ENCODE results near the gene ITGAL. TPM values are rescaled to one million over a fixed set of nuclear protein-coding genes. Genes with fewer than 3 reads are reported as not detected.

The ITGAL gene
- total and polyA plus RNA-seq, 2 of the 13 experiments (the other 11 are each of a cell fraction or from before 2014, with no cell fraction given): 0.86 to 1.2 TPM

DNA sequence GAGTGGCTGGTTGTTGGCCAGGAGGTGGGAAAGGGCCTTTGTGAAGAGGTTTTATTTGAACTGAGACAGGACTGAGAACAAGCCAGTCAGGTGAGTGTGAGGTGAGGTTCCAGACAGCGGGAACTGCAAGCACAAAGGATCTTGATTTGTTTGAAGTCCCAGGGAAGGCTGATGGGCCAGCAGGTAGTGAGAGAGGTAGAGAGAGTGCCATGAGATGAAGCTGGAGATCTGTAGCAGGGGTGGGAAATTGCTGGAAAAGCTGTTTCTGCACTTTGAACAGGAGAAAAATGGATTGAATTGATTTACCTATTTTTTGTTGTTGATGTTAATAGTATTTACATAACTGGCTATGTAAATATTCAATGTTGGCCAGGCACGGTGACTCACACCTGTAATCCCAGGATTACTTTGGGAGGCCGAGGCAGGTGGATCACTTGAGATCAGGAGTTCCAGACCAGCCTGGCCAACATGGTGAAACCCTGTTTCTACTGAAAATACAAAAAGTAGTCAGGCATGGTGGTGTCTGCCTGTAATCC is 35.0 kb upstream of the ITGAL start (continued):
- TF ChIP-seq PRMT3 (CRISPR knock-in tag; IDR thresholded peaks at IDR 0.05; ENCODE audit: borderline replicate concordance, low read depth) (no peak), ZMAT5 (CRISPR knock-in tag; IDR thresholded peaks at IDR 0.05; ENCODE audit: borderline replicate concordance, low read depth) (no peak), JUNB (CRISPR knock-in tag; IDR thresholded peaks at IDR 0.05; ENCODE audit: borderline replicate concordance) (peak; percentile 91; the same call in 1 of the 2 replicates), EEA1 (CRISPR knock-in tag; IDR thresholded peaks at IDR 0.05; ENCODE audit: borderline replicate concordance) (peak; percentile 68; the same call in 1 of the 2 replicates), ZSCAN29 (CRISPR knock-in tag; conservative IDR thresholded peaks at IDR 0.05) (peak; percentile 57; the same call in 1 of the 2 replicates), SALL1 (CRISPR knock-in tag; IDR thresholded peaks at IDR 0.05) (peak; percentile 97), MED1 (CRISPR knock-in tag; IDR thresholded peaks at IDR 0.05) (peak; percentile 28), ZNF383 (CRISPR knock-in tag; IDR thresholded peaks at IDR 0.05; ENCODE audit: borderline replicate concordance) (0 out of 2 replicates have a peak, but pooled peaks have one; percentile 81)
- TF ChIP-seq, protein P1, sequence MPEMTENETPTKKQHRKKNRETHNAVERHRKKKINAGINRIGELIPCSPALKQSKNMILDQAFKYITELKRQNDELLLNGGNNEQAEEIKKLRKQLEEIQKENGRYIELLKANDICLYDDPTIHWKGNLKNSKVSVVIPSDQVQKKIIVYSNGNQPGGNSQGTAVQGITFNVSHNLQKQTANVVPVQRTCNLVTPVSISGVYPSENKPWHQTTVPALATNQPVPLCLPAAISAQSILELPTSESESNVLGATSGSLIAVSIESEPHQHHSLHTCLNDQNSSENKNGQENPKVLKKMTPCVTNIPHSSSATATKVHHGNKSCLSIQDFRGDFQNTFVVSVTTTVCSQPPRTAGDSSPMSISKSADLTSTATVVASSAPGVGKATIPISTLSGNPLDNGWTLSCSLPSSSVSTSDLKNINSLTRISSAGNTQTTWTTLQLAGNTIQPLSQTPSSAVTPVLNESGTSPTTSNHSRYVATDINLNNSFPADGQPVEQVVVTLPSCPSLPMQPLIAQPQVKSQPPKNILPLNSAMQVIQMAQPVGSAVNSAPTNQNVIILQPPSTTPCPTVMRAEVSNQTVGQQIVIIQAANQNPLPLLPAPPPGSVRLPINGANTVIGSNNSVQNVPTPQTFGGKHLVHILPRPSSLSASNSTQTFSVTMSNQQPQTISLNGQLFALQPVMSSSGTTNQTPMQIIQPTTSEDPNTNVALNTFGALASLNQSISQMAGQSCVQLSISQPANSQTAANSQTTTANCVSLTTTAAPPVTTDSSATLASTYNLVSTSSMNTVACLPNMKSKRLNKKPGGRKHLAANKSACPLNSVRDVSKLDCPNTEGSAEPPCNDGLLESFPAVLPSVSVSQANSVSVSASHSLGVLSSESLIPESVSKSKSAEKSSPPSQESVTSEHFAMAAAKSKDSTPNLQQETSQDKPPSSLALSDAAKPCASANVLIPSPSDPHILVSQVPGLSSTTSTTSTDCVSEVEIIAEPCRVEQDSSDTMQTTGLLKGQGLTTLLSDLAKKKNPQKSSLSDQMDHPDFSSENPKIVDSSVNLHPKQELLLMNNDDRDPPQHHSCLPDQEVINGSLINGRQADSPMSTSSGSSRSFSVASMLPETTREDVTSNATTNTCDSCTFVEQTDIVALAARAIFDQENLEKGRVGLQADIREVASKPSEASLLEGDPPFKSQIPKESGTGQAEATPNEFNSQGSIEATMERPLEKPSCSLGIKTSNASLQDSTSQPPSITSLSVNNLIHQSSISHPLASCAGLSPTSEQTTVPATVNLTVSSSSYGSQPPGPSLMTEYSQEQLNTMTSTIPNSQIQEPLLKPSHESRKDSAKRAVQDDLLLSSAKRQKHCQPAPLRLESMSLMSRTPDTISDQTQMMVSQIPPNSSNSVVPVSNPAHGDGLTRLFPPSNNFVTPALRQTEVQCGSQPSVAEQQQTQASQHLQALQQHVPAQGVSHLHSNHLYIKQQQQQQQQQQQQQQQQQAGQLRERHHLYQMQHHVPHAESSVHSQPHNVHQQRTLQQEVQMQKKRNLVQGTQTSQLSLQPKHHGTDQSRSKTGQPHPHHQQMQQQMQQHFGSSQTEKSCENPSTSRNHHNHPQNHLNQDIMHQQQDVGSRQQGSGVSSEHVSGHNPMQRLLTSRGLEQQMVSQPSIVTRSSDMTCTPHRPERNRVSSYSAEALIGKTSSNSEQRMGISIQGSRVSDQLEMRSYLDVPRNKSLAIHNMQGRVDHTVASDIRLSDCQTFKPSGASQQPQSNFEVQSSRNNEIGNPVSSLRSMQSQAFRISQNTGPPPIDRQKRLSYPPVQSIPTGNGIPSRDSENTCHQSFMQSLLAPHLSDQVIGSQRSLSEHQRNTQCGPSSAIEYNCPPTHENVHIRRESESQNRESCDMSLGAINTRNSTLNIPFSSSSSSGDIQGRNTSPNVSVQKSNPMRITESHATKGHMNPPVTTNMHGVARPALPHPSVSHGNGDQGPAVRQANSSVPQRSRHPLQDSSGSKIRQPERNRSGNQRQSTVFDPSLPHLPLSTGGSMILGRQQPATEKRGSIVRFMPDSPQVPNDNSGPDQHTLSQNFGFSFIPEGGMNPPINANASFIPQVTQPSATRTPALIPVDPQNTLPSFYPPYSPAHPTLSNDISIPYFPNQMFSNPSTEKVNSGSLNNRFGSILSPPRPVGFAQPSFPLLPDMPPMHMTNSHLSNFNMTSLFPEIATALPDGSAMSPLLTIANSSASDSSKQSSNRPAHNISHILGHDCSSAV (CRISPR knock-in tag; IDR thresholded peaks at IDR 0.05; ENCODE audit: borderline replicate concordance): no peak
- TF ChIP-seq, protein P2, sequence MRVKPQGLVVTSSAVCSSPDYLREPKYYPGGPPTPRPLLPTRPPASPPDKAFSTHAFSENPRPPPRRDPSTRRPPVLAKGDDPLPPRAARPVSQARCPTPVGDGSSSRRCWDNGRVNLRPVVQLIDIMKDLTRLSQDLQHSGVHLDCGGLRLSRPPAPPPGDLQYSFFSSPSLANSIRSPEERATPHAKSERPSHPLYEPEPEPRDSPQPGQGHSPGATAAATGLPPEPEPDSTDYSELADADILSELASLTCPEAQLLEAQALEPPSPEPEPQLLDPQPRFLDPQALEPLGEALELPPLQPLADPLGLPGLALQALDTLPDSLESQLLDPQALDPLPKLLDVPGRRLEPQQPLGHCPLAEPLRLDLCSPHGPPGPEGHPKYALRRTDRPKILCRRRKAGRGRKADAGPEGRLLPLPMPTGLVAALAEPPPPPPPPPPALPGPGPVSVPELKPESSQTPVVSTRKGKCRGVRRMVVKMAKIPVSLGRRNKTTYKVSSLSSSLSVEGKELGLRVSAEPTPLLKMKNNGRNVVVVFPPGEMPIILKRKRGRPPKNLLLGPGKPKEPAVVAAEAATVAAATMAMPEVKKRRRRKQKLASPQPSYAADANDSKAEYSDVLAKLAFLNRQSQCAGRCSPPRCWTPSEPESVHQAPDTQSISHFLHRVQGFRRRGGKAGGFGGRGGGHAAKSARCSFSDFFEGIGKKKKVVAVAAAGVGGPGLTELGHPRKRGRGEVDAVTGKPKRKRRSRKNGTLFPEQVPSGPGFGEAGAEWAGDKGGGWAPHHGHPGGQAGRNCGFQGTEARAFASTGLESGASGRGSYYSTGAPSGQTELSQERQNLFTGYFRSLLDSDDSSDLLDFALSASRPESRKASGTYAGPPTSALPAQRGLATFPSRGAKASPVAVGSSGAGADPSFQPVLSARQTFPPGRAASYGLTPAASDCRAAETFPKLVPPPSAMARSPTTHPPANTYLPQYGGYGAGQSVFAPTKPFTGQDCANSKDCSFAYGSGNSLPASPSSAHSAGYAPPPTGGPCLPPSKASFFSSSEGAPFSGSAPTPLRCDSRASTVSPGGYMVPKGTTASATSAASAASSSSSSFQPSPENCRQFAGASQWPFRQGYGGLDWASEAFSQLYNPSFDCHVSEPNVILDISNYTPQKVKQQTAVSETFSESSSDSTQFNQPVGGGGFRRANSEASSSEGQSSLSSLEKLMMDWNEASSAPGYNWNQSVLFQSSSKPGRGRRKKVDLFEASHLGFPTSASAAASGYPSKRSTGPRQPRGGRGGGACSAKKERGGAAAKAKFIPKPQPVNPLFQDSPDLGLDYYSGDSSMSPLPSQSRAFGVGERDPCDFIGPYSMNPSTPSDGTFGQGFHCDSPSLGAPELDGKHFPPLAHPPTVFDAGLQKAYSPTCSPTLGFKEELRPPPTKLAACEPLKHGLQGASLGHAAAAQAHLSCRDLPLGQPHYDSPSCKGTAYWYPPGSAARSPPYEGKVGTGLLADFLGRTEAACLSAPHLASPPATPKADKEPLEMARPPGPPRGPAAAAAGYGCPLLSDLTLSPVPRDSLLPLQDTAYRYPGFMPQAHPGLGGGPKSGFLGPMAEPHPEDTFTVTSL (CRISPR knock-in tag; IDR thresholded peaks at IDR 0.05; ENCODE audit: borderline replicate concordance): peak; percentile 71; the same call in 1 of the 2 replicates
- TF ChIP-seq, protein P3, sequence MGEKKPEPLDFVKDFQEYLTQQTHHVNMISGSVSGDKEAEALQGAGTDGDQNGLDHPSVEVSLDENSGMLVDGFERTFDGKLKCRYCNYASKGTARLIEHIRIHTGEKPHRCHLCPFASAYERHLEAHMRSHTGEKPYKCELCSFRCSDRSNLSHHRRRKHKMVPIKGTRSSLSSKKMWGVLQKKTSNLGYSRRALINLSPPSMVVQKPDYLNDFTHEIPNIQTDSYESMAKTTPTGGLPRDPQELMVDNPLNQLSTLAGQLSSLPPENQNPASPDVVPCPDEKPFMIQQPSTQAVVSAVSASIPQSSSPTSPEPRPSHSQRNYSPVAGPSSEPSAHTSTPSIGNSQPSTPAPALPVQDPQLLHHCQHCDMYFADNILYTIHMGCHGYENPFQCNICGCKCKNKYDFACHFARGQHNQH (CRISPR knock-in tag; IDR thresholded peaks at IDR 0.05): peak; percentile 36; the same call in 1 of the 2 replicates
- TF ChIP-seq, protein P4, sequence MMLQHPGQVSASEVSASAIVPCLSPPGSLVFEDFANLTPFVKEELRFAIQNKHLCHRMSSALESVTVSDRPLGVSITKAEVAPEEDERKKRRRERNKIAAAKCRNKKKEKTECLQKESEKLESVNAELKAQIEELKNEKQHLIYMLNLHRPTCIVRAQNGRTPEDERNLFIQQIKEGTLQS (CRISPR knock-in tag; IDR thresholded peaks at IDR 0.05): peak; percentile 61; the same call in 1 of the 2 replicates
